Gastrocnemius medialis (tissue), 4 donors: ENCODE results near the gene CPT2. TPM values are rescaled to one million over a fixed set of nuclear protein-coding genes. Genes with fewer than 3 reads are reported as not detected.

Source experiments
- ATAC-seq, 2 donors: fragments of 150-250 bp; one replicate each; pipeline ENCODE4 v1.9.1; 2016
- DNase-seq, 2 donors: peaks; one replicate each; pipeline ENCODE4 v3.0.0-alpha.2; 2019
- H3K27ac ChIP-seq, 4 donors: fragments of 200-600 bp; sonication (generic); 1 replicate in 1 of 4; 2 replicates in 3 of 4; pipeline ENCODE4 v1.5.1; 2016 to 2018; ENCODE audit warnings: mild to moderate bottlenecking in 2 of 4, moderate library complexity in 1 of 4
- H3K27me3 ChIP-seq, 3 donors: fragments of 200-600 bp; sonication (generic) in 2 of 3; 1 replicate in 1 of 3; 2 replicates in 2 of 3; pipeline versions ENCODE4 v1.5.1 to v1.6.0; 2016 to 2019; ENCODE audit warnings: mild to moderate bottlenecking in 1 of 3, moderate library complexity in 1 of 3
- H3K36me3 ChIP-seq, 2 donors: fragments of 200-600 bp; sonication (generic) in 1 of 2; one replicate each; pipeline ENCODE4 v1.5.1; 2017 to 2018
- H3K4me1 ChIP-seq, 2 donors: fragments of 200-600 bp; sonication (generic) in 1 of 2; one replicate each; pipeline ENCODE4 v1.5.1; 2016 to 2017; ENCODE audit warnings: mild to moderate bottlenecking in 2 of 2
- H3K4me3 ChIP-seq, 4 donors: fragments of 200-600 bp; sonication (generic) in 3 of 4; 1 replicate in 1 of 4; 2 replicates in 3 of 4; pipeline ENCODE4 v1.5.1; 2016 to 2019; ENCODE audit warnings: mild to moderate bottlenecking in 2 of 4
- H3K9me3 ChIP-seq, 3 donors: fragments of 200-600 bp; sonication (generic) in 2 of 3; 1 replicate in 1 of 3; 2 replicates in 2 of 3; pipeline ENCODE4 v1.5.1; 2016 to 2019
- POLR2A ChIP-seq, 2 donors: fragments of 450-650 bp; IDR thresholded peaks; one replicate each; pipeline ENCODE4 v1.6.1; 2017; ENCODE audit warnings: antibody characterized with exemption in 2 of 2, mild to moderate bottlenecking in 2 of 2, moderate library complexity in 2 of 2
- in situ Hi-C, 4 donors: fragments of 200-750 bp; cut with MboI; loops; one replicate each; pipeline versions ENCODE4 v1.15.0 to v1.8.0; 2017; ENCODE audit warnings: low sequenced_read_pairs in 4 of 4
- intact Hi-C: fragments of 100-400 bp; cut with DNase I; formaldehyde crosslinking; loops from one replicate; pipeline ENCODE4 v1.15.1; 2023; ENCODE audit warnings: low total_unique reads
- total RNA-seq, 4 donors: library from RNA; depleted of rRNA; stranded (reverse); fragments of >200 nt; gene quantifications; one replicate each; pipeline versions ENCODE4 v1.1.0 to v1.2.3, GENCODE V29; 2016
- TF ChIP-seq, protein P1 (sequence below), 5 experiments: fragments of 450-650 bp in 3 of 5; fragments of 200-600 bp in 2 of 5; sonication (generic) in 2 of 5; IDR thresholded peaks in 4 of 5; conservative IDR thresholded peaks in 1 of 5; 1 replicate in 4 of 5; 2 replicates in 1 of 5; pipeline ENCODE4 v1.5.1; 2016 to 2019; ENCODE audit warnings: antibody characterized with exemption in 5 of 5, mild to moderate bottlenecking in 3 of 5, moderate library complexity in 3 of 5

CPT2 gene
- total RNA-seq, 4 donors from 2014 or later, result 13.3 to 30.6 (median 26.6) TPM

DNA sequence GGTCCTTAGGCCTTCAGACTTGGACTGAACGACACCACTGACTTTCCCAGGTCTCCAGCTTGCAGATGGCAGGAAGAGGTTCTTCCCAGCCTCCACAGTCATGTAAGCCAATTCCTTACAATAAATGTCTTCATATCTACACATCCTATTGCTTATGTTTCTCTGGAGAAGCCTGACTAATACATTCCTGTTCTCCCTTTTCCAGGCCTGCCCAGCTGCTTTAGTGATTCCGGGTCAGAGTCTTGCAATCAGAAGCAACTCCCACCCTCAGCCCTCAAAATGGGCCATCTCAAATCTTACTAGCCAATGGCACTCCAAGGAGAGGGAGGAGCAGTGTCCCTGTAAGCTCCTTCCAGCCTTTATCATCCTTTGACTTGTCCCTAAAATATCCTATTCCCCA is 16.4 kb upstream of the CPT2 start:
- Histone ChIP-seq H3K4me3 (no peak overlapping the region), H3K36me3 (no peaks in the 10 kb centered on the region), H3K27ac (no peak overlapping the region), H3K4me1 (no peaks in the 10 kb centered on the region), H3K9me3 (no peaks in the 10 kb centered on the region), H3K27me3 (no peaks in the 10 kb centered on the region)
- DNase-seq, result no peak
- TF ChIP-seq, protein P1, sequence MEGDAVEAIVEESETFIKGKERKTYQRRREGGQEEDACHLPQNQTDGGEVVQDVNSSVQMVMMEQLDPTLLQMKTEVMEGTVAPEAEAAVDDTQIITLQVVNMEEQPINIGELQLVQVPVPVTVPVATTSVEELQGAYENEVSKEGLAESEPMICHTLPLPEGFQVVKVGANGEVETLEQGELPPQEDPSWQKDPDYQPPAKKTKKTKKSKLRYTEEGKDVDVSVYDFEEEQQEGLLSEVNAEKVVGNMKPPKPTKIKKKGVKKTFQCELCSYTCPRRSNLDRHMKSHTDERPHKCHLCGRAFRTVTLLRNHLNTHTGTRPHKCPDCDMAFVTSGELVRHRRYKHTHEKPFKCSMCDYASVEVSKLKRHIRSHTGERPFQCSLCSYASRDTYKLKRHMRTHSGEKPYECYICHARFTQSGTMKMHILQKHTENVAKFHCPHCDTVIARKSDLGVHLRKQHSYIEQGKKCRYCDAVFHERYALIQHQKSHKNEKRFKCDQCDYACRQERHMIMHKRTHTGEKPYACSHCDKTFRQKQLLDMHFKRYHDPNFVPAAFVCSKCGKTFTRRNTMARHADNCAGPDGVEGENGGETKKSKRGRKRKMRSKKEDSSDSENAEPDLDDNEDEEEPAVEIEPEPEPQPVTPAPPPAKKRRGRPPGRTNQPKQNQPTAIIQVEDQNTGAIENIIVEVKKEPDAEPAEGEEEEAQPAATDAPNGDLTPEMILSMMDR (IDR thresholded peaks at IDR 0.05 in 4 of 5, conservative IDR thresholded peaks at IDR 0.05 in 1 of 5), result no peak
- TF ChIP-seq POLR2A (IDR thresholded peaks at IDR 0.05), result no peak
- no peak for ATAC-seq
- in situ Hi-C loops (loop anchor here in 3 of 4 donors (25.0 kb wide), 2 partner anchors 268 to 468 kb away; partner anchors contain the start of gene ECHDC2 (in 2 of the 3)), intact Hi-C loops (no loop called here)

DNA sequence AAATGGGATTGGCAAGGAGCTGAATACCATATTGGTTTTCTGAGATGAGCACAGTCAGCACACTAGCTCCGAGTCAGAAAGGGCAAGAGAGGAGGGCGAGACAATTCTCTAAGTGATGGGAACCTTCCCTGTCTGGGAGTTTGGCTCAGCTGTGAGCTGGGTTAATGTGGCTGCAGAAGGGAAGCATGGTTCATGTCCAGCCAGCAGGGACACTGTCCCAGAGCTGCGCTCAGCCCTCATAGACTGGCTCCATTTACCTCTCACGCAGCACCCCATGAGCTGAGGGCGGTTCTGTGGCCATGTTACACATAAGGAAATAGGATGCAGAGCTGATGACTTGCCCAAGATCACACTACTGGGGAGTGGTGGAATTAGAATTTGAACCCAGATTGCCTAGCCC is 15.7 kb upstream of the CPT2 start:
- no peaks in the 10 kb centered on the region for H3K27me3 ChIP-seq
- no peak overlapping the region for H3K27ac ChIP-seq
- intact Hi-C loops (no loop called here), in situ Hi-C loops (loop anchor here in 3 of 4 donors (25.0 kb wide), 2 partner anchors 269 to 469 kb away; partner anchors contain the start of gene ECHDC2 (in 2 of the 3))
- H3K4me3 ChIP-seq, result no peak overlapping the region
- no peak for TF ChIP-seq POLR2A (IDR thresholded peaks at IDR 0.05)
- TF ChIP-seq, protein P1 (IDR thresholded peaks at IDR 0.05 in 4 of 5, conservative IDR thresholded peaks at IDR 0.05 in 1 of 5), result no peak
- no peaks in the 10 kb centered on the region for H3K36me3 ChIP-seq
- ATAC-seq (no peak), DNase-seq (no peak)
- no peaks in the 10 kb centered on the region for H3K4me1 ChIP-seq
- no peaks in the 10 kb centered on the region for H3K9me3 ChIP-seq

DNA sequence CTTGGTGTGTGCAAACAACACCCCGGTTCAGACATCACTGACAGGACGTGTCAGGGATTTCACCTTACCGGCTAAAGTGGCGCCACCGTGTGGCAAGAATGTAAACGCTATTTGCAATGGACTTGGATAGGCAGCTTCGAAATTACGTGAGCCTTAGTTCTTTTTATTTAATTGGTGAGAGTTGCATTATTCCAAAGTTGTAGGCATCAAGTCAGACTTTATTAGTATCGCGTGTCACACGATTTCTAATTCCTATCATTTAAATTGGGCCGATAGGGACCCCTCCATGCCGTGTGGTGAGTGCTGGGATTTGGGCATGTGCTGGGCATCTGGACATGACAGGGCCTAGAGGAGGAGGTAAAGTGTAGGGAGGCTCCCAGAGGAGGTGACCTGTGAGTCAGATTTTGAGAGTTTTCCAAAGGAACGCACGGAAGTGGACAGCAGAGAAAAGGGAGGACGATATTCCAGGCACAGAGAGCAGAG is 14.5 kb upstream of the CPT2 start:
- intact Hi-C loops, result no loop called here
- Histone ChIP-seq H3K9me3 (no peaks in the 10 kb centered on the region), H3K27me3 (no peaks in the 10 kb centered on the region), H3K4me3 (no peak overlapping the region), H3K36me3 (no peaks in the 10 kb centered on the region), H3K4me1 (no peaks in the 10 kb centered on the region), H3K27ac (peak overlapping the region in 1 of 4 donors; percentile 8)
- in situ Hi-C loops, result loop anchor here in 3 of 4 donors (25.0 kb wide), 2 partner anchors 270 to 470 kb away; partner anchors contain the start of gene ECHDC2 (in 2 of the 3)
- peak; percentile 32 to 64 for DNase-seq
- TF ChIP-seq POLR2A (IDR thresholded peaks at IDR 0.05), result no peak
- TF ChIP-seq, protein P1 (IDR thresholded peaks at IDR 0.05 in 4 of 5, conservative IDR thresholded peaks at IDR 0.05 in 1 of 5), result peak; percentile 55 to 87 (median 80)
- ATAC-seq, result peak; percentile 52 to 83

DNA sequence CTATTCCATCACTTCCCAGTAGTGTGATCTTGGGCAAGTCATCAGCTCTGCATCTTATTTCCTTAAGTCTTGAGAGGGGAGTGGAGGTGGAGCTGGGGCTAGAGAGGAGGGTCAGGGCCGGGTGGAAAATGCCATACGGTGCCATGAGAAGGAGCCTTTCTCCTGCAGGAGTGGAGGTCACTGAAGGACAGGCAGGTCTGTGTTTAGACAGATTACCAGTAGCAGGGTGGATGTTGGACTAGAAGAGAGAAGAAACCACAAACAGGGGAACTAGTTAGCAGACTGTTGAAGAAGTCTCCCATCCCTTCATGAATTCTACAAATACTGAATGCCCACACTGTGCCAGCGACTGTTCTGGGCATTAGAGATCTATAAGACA is 13.9 kb upstream of the CPT2 start:
- Histone ChIP-seq H3K9me3 (no peaks in the 10 kb centered on the region), H3K36me3 (no peaks in the 10 kb centered on the region), H3K27me3 (no peaks in the 10 kb centered on the region), H3K27ac (peak overlapping the region in 1 of 4 donors; percentile 8), H3K4me3 (no peak overlapping the region), H3K4me1 (no peaks in the 10 kb centered on the region)
- TF ChIP-seq, protein P1 (IDR thresholded peaks at IDR 0.05 in 4 of 5, conservative IDR thresholded peaks at IDR 0.05 in 1 of 5), result no peak
- no peak for TF ChIP-seq POLR2A (IDR thresholded peaks at IDR 0.05)
- DNase-seq (no peak), ATAC-seq (no peak)
- intact Hi-C loops, result no loop called here
- in situ Hi-C loops, result loop anchor here in 3 of 4 donors (25.0 kb wide), 2 partner anchors 270 to 470 kb away; partner anchors contain the start of gene ECHDC2 (in 2 of the 3)
